ENCODE results near the gene CD8B2.
"Not testable (repeated sequence)": the region's sequence is repeated elsewhere in the genome, so short reads cannot be mapped to it uniquely, and the experiment has no call there.

DNA sequence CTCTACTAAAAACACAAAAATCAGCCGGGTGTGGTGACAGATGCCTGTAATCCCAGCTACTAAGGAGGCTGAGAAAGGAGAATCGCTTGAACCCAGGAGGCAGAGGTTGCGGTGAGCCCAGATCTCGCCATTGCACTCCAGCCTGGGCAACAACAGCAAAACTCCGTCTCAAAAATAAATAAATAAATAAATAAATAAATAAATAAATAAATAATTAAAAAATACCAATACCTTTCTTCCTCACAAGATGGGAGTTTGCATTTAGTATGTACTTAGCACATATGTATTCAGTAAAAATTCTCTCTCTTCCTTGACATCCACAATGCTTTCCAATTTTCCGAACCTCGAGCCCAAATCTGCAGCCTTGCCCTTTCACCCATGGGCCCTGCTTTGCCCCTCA, 13.2 kb downstream of the CD8B2 start:
- TF ChIP-seq, protein P1, sequence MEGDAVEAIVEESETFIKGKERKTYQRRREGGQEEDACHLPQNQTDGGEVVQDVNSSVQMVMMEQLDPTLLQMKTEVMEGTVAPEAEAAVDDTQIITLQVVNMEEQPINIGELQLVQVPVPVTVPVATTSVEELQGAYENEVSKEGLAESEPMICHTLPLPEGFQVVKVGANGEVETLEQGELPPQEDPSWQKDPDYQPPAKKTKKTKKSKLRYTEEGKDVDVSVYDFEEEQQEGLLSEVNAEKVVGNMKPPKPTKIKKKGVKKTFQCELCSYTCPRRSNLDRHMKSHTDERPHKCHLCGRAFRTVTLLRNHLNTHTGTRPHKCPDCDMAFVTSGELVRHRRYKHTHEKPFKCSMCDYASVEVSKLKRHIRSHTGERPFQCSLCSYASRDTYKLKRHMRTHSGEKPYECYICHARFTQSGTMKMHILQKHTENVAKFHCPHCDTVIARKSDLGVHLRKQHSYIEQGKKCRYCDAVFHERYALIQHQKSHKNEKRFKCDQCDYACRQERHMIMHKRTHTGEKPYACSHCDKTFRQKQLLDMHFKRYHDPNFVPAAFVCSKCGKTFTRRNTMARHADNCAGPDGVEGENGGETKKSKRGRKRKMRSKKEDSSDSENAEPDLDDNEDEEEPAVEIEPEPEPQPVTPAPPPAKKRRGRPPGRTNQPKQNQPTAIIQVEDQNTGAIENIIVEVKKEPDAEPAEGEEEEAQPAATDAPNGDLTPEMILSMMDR (IDR thresholded peaks at IDR 0.05): not testable (repeated sequence)
- TF ChIP-seq ZFX (IDR thresholded peaks at IDR 0.05; ENCODE audit: borderline replicate concordance): not testable (repeated sequence)
